ENCODE measurements around the gene NOL9. TPM values are rescaled to one million over a fixed set of nuclear protein-coding genes. Genes with fewer than 3 reads are reported as not detected.

Gene NOL9
- total and polyA plus RNA-seq, 9 of the 15 experiments (the other 6 are each of a cell fraction or from before 2014, with no cell fraction given): 5.6 to 76.5 (median 47.3) TPM

- H3K27ac ChIP-seq (ENCODE audit: extremely low read depth, low read depth, low read length): no peak overlapping the region
- no peak overlapping the region for H3K4me3 ChIP-seq
- H2AFZ ChIP-seq (ENCODE audit: low read depth, low read length): no peak overlapping the region
- H3K9me1 ChIP-seq (ENCODE audit: control insufficient read depth, insufficient read depth, low read length): peaks cover 13% of the 10 kb centered on the region
- H3K27me3 ChIP-seq (ENCODE audit: control insufficient read depth in 2 of 2, insufficient read depth in 2 of 2, low read length in 2 of 2): no peaks in the 10 kb centered on the region
- no peaks in the 10 kb centered on the region for H3K9me3 ChIP-seq (replicated peaks; ENCODE audit: control insufficient read depth, insufficient read depth, low read depth, low read length)
- in situ Hi-C loops (cut with MboI): no loop called here
- 94% methylated on average over 37 of the region's 38 CpGs for WGBS (ENCODE audit: insufficient coverage, low coverage, missing lambda C conversion rate)
- ChIA-PET POLR2A (interaction anchor here (0.6 to 4.2 kb wide), 7 partner anchors 9 to 39 kb away, joined by 3 to 59 read pairs (median 5); partner anchors contain the start of genes KLHL21, NOL9 and ZBTB48), CTCF (ENCODE audit: low intra/inter-chr PET ratio) (no interaction called here)
- H3K4me1 ChIP-seq (replicated peaks in 1 of 2; ENCODE audit: control insufficient read depth in 2 of 2, insufficient read depth in 2 of 2, low read length in 2 of 2): peaks cover 6 to 40% of the 10 kb centered on the region in 2 experiments; a peak in 3 of 5 replicates
- BruUV-seq (replicated peaks): no TSS peak
- H4K20me1 ChIP-seq (replicated peaks; ENCODE audit: control insufficient read depth, insufficient read depth, low read length): peaks cover 37% of the 10 kb centered on the region
- intact Hi-C loops (cut with micrococcal nuclease): no loop called here
- H3K79me2 ChIP-seq (ENCODE audit: control insufficient read depth, insufficient read depth, low read length): peaks cover 34% of the 10 kb centered on the region
- no peak for DNase-seq (ENCODE audit: extremely low read depth in 1 of 4, low spot score in 3 of 4)
- H3K36me3 ChIP-seq (ENCODE audit: control insufficient read depth, insufficient read depth, low read length): peaks cover 100% of the 10 kb centered on the region
- FAIRE-seq: no peak
- peak overlapping the region in 1 of 2 experiments; percentile 10; a peak in 1 of 4 replicates for H3K9ac ChIP-seq (ENCODE audit: insufficient read depth in 1 of 2, low read depth in 2 of 2, low read length in 2 of 2)
- ATAC-seq: no peak
- H3K4me2 ChIP-seq (ENCODE audit: insufficient read depth, low read length): no peak overlapping the region
- TF ChIP-seq, protein P1, sequence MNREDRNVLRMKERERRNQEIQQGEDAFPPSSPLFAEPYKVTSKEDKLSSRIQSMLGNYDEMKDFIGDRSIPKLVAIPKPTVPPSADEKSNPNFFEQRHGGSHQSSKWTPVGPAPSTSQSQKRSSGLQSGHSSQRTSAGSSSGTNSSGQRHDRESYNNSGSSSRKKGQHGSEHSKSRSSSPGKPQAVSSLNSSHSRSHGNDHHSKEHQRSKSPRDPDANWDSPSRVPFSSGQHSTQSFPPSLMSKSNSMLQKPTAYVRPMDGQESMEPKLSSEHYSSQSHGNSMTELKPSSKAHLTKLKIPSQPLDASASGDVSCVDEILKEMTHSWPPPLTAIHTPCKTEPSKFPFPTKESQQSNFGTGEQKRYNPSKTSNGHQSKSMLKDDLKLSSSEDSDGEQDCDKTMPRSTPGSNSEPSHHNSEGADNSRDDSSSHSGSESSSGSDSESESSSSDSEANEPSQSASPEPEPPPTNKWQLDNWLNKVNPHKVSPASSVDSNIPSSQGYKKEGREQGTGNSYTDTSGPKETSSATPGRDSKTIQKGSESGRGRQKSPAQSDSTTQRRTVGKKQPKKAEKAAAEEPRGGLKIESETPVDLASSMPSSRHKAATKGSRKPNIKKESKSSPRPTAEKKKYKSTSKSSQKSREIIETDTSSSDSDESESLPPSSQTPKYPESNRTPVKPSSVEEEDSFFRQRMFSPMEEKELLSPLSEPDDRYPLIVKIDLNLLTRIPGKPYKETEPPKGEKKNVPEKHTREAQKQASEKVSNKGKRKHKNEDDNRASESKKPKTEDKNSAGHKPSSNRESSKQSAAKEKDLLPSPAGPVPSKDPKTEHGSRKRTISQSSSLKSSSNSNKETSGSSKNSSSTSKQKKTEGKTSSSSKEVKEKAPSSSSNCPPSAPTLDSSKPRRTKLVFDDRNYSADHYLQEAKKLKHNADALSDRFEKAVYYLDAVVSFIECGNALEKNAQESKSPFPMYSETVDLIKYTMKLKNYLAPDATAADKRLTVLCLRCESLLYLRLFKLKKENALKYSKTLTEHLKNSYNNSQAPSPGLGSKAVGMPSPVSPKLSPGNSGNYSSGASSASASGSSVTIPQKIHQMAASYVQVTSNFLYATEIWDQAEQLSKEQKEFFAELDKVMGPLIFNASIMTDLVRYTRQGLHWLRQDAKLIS (CRISPR knock-in tag; IDR thresholded peaks at IDR 0.05): no peak
- peak; percentile 2 for TF ChIP-seq RBM22 (IDR thresholded peaks at IDR 0.05; ENCODE audit: low read depth, low read length, poor library complexity, severe bottlenecking)
- no peak for TF ChIP-seq NR2C1 (IDR thresholded peaks at IDR 0.05)
- no peak for TF ChIP-seq NR2C1 (tag; IDR thresholded peaks at IDR 0.05)
- no peak for TF ChIP-seq ZNF324 (CRISPR knock-in tag; IDR thresholded peaks at IDR 0.05)
- no peak for TF ChIP-seq MBD2 (IDR thresholded peaks at IDR 0.05; ENCODE audit: borderline replicate concordance, low read depth)
- no peak for TF ChIP-seq ETV6 (IDR thresholded peaks at IDR 0.05; ENCODE audit: borderline replicate concordance in 1 of 2, low read depth in 2 of 2, low read length in 1 of 2)
- no peak for TF ChIP-seq ETV6 (CRISPR knock-in tag; IDR thresholded peaks at IDR 0.05; ENCODE audit: borderline replicate concordance)
- TF ChIP-seq ZBTB1 (CRISPR knock-in tag; IDR thresholded peaks at IDR 0.05; ENCODE audit: borderline replicate concordance, low read depth): no peak
- TF ChIP-seq POLR2G (IDR thresholded peaks at IDR 0.05; ENCODE audit: low read depth, low read length): peak; percentile 69
- no peak for TF ChIP-seq ZNF551 (CRISPR knock-in tag; IDR thresholded peaks at IDR 0.05)
- no peak for TF ChIP-seq CCNT2 (IDR thresholded peaks at IDR 0.05; ENCODE audit: borderline replicate concordance, extremely low read depth, insufficient read length, low read depth, low read length)
- peak; percentile 35; the same call in 1 of the 2 replicates for TF ChIP-seq MYNN (IDR thresholded peaks at IDR 0.05)
- no peak for TF ChIP-seq MYNN (CRISPR knock-in tag; IDR thresholded peaks at IDR 0.05)
- TF ChIP-seq TEAD4 (IDR thresholded peaks at IDR 0.05; ENCODE audit: low read length): no peak
- 0 out of 2 replicates have a peak, but pooled peaks have one; percentile 39 for TF ChIP-seq TEAD4 (CRISPR knock-in tag; IDR thresholded peaks at IDR 0.05; ENCODE audit: borderline replicate concordance)
- no peak for TF ChIP-seq ZBTB43 (CRISPR knock-in tag; IDR thresholded peaks at IDR 0.05)
- TF ChIP-seq RBFOX2 (IDR thresholded peaks at IDR 0.05; ENCODE audit: low read depth, low read length): peak; percentile 56
These were observed 38.7 kb upstream of the NOL9 start for GRCh38 chr1:6592865-6593593.
